ENCODE data around the gene PRDM9.
"Not testable (repeated sequence)": the region's sequence is repeated elsewhere in the genome, so short reads cannot be mapped to it uniquely, and the experiment has no call there.

GRCh38 chr5:23510434-23510833 is 3.0 kb downstream of the PRDM9 start:
- not testable (repeated sequence) for TF ChIP-seq CTCF, POLR2A (IDR thresholded peaks at IDR 0.05)
